GM21717 (cell line): ENCODE measurements around the gene PRM2.

Source experiments
- ATAC-seq: cut with Tn5 transposase; IDR thresholded peaks from one replicate; pipeline ENCODE4 v1.9.1; 2021; ENCODE audit warnings: mild to moderate bottlenecking, moderate library complexity; ENCODE audit not compliant: unreplicated experiment

The PRM2 gene

GRCh38 chr16:11250786-11251524 lies 25.3 kb downstream of the PRM2 start:
- no peak for ATAC-seq

- no peak for ATAC-seq
Observed at GRCh38 chr16:11250091-11250785, 26.0 kb downstream of the PRM2 start.

- no peak for ATAC-seq
Observed at GRCh38 chr16:11249233-11250061, 26.8 kb downstream of the PRM2 start.

GRCh38 chr16:11248133-11248532 lies 28.1 kb downstream of the PRM2 start:
- ATAC-seq: no peak

- no peak for ATAC-seq
Observed at GRCh38 chr16:11245988-11246387, 30.3 kb downstream of the PRM2 start.

- ATAC-seq: no peak
Observed at GRCh38 chr16:11245222-11245737, 31.0 kb downstream of the PRM2 start.

- no peak for ATAC-seq
Observed at GRCh38 chr16:11242658-11243057, 33.6 kb downstream of the PRM2 start.

- ATAC-seq: no peak
Observed at GRCh38 chr16:11241480-11242204, 34.6 kb downstream of the PRM2 start.

GRCh38 chr16:11240636-11241473 lies 35.4 kb downstream of the PRM2 start:
- no peak for ATAC-seq

GRCh38 chr16:11239644-11240632 lies 36.3 kb downstream of the PRM2 start:
- no peak for ATAC-seq

- no peak for ATAC-seq
Observed at GRCh38 chr16:11238272-11239202, 37.7 kb downstream of the PRM2 start.

GRCh38 chr16:11236461-11237254 lies 39.6 kb downstream of the PRM2 start:
- no peak for ATAC-seq

- no peak for ATAC-seq
Observed at GRCh38 chr16:11235703-11235991, 40.6 kb downstream of the PRM2 start.

GRCh38 chr16:11234884-11235702 lies 41.2 kb downstream of the PRM2 start:
- ATAC-seq: no peak

- ATAC-seq: no peak
Observed at GRCh38 chr16:11233727-11234376, 42.4 kb downstream of the PRM2 start.
